B cell (primary cell): ENCODE data around the gene STOX1.

Source experiments
- CTCF ChIP-seq: fragments of 200-600 bp; IDR thresholded peaks from one replicate; pipeline ENCODE4 v1.8.0; 2022; ENCODE audit warnings: antibody characterized with exemption, mild to moderate bottlenecking
- EZH2 ChIP-seq: IDR thresholded peaks from 2 replicates; pipeline ENCODE4 v1.6.1; 2012; ENCODE audit warnings: borderline replicate concordance, low read depth, mild to moderate bottlenecking, moderate library complexity, low read length; ENCODE audit not compliant: insufficient read depth, poor library complexity, severe bottlenecking

DNA sequence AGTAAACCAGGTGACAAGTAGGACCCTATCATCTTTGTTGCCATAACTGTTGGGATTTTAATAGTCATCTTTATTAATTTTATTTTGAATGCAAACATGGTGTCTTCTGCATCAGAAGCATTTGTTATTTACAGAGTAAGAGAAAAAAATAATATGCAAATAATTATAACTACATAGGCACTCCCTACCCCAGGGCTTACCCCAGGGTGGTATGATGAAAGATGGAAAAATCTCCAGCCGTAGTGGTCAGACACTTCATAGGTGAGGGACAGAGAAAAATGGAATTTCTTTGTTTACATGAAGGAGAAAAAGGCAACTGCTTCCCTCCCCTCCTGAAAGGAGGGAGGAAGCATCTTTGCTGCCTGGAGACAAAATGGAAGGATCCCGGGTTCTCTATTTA, 29.7 kb downstream of the STOX1 start:
- TF ChIP-seq CTCF, result no peak
- TF ChIP-seq EZH2, result no peak
